ENCODE data around the gene ZNF366.

GRCh38 chr5:72410688-72411295 lies 96.4 kb downstream of the ZNF366 start:
- TF ChIP-seq CTCF (IDR thresholded peaks at IDR 0.05) = no peak
- no peak for TF ChIP-seq POLR2A (IDR thresholded peaks at IDR 0.05)

All from vagina (tissue), 2 donors.